ENCODE data around the gene SEMA3B.

SEMA3B gene

GRCh38 chr3:50226888-50227389, 42.0 kb upstream of the SEMA3B start:
- TF ChIP-seq, protein P1, sequence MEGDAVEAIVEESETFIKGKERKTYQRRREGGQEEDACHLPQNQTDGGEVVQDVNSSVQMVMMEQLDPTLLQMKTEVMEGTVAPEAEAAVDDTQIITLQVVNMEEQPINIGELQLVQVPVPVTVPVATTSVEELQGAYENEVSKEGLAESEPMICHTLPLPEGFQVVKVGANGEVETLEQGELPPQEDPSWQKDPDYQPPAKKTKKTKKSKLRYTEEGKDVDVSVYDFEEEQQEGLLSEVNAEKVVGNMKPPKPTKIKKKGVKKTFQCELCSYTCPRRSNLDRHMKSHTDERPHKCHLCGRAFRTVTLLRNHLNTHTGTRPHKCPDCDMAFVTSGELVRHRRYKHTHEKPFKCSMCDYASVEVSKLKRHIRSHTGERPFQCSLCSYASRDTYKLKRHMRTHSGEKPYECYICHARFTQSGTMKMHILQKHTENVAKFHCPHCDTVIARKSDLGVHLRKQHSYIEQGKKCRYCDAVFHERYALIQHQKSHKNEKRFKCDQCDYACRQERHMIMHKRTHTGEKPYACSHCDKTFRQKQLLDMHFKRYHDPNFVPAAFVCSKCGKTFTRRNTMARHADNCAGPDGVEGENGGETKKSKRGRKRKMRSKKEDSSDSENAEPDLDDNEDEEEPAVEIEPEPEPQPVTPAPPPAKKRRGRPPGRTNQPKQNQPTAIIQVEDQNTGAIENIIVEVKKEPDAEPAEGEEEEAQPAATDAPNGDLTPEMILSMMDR (IDR thresholded peaks at IDR 0.05) = no peak

DNA sequence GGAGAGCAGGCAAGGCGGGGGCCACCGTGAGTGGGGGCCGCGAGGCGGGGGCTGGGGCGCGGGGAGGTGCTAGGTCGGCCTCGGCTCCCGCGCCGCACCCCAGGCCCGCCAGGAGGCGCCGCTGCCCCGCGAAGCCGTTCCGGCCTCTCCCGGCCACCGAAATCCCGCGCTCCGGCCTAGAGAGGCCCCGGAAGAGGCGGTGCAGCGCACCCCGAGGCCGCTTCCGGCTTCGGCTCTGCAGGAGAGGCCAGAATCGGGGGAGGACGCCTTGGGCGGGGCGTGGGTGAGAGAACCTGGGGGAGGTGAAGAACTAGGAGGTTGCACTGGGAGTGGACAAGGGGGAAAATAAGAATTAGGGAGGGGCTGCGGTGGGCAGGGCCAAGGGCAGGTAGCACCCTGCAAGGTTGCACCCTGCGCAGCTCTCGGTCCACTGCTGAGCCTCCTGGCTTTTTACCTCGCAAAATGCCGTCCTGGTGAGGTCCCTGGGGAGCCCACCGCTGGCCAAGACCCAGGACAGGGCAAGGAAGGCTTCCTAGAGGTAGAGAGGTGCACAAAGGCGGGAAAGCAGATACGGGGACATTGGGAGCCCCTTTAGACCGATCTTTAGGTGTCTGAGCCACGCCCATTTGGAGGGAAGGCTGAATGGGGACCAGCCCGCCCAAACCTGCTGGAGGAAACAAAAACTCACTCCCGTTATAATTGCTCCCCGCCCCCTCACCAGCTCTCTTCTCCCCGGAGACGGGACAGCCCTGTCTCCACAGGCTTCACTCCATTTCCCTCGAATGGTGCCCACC, 41.4 kb upstream of the SEMA3B start:
- TF ChIP-seq, protein P1 (IDR thresholded peaks at IDR 0.05) = peak; percentile 90

DNA sequence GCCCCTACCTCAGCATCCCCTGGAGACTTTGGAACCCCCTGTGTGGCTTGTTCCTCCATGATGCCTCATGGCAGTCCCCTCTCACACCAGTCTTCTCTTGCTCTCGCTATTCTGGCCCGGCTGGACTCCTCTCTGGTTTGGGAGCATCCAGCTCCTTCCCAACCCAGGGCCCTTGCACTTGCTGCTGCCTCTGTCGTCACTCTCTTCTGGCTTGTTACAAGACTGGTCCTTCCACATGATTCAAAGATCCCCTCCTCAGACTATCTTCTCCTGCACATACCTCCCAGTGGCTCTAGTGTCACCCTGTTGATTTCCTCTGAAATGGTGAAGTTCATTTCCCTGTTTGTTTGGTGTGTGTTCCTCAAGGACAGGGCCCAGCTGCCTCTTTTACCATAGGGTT, 39.5 kb upstream of the SEMA3B start:
- TF ChIP-seq, protein P1 (IDR thresholded peaks at IDR 0.05) = no peak

- TF ChIP-seq, protein P1 (IDR thresholded peaks at IDR 0.05) = no peak
Measured at GRCh38 chr3:50230104-50230793, 38.7 kb upstream of the SEMA3B start.

DNA sequence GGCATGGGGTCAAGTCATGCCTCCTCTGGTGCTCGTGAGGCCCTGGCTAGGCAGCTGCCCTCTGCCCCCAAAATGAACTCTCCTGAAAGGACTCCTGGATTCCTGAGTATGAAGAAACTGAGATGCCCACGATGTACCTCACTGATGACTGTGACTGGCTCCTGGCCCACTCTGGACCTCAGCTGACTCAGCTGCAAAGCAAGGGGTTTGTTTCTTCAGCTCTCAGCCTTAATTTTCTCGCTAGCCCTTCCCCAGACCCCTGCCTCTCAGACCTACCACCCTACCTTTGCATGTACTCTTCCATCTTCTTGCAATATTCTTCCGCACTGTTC, 38.2 kb upstream of the SEMA3B start:
- TF ChIP-seq, protein P1 (IDR thresholded peaks at IDR 0.05) = no peak

GRCh38 chr3:50231581-50231980, 37.4 kb upstream of the SEMA3B start:
- TF ChIP-seq, protein P1 (IDR thresholded peaks at IDR 0.05) = no peak

- TF ChIP-seq, protein P1 (IDR thresholded peaks at IDR 0.05) = no peak
Measured at GRCh38 chr3:50232303-50232702, 36.6 kb upstream of the SEMA3B start.

All from LNCAP (cell line).